ENCODE results near the gene PAFAH1B1.
A peak's percentile ranks its signal among the peaks of the same experiment; 100 is the strongest.
"Not testable (repeated sequence)": the region's sequence is repeated elsewhere in the genome, so short reads cannot be mapped to it uniquely, and the experiment has no call there.

Gene PAFAH1B1

DNA sequence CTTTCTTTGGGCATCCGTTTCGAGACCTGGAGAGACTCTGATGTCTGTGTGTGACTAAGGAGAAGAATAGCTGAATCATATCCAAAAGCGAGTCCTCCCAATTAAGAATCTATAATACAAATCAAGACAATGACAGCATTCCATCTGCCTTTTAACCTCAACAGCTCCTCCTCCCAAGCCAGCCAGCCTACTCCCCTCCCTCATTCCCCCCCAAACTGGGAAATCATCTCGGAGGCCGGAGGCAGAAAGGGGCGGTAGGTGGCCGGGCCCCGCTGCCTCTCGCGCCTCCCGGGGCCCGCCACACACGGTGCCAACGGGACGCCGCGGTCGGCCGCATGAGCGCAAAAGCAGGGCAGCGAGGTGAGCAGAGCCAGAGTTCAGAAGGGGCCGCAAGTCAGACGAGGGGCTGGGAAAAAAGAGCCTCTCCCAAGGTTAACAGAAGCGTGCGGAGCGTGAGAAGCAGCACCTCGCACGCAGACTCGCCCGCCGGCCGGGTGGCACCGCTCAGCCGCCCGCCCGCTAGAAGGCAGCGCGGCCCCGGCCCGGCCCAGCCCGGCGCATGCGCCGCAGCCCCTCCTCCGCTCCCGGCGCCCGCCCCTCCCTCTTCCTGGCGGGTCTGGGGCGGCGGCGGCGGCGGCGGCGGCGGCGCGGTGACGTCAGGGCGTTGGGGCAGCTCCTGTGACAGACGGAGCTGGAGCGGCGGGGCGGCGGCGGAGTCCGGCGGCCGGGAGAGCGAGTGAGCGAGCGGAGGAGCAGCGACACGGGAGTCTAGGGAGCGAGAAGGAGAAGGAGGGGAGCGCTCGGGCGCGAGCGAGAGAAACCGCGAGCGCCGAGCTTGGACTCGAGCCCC lies at the start of gene PAFAH1B1:
TSS of gene PAFAH1B1 (plus strand) at position 684 of the 850 bp plus-strand sequence. CDS start 44,635 bp downstream, outside the sequence.
- peak; percentile 94 for DNase-seq

DNA sequence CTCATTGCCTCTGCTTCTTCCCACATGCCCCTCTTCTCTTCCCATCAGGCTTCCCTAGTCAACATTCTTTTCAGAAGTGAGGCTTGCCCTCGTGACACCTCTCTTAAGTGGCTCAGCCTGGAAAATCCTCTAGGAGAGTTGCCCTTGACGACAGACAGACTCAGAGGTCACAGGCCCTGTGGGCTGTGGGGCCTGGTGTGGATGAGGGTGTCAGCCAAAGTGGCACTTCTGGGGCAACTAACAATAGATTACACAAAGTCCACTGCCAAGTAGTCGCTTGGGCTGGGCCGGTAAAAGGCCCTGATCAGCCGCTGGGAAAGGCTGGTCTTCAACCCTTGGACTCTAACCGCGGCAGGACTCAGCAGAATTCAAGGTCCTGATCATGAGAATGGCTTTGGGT lies 48.1 kb upstream of the PAFAH1B1 start:
- no peak for DNase-seq

DNA sequence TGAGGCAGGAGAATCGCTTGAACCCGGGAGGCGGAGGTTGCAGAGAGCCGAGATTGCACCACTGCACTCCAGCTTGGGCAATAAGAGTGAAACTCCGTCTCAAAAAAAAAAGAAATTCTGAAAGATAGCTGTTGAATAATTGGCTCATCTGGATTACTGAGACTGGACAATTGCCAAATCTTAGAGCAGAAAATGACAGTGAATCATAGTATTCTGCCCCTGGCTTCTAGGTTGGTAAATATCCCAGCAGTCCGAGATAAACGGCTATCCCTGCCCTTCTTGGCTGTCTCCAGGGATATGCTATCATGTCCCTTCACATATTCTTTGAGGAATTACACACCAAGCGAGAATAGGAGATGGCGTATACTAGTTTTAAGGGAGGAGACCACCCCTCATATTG lies 46.3 kb upstream of the PAFAH1B1 start:
- no peak for DNase-seq

DNA sequence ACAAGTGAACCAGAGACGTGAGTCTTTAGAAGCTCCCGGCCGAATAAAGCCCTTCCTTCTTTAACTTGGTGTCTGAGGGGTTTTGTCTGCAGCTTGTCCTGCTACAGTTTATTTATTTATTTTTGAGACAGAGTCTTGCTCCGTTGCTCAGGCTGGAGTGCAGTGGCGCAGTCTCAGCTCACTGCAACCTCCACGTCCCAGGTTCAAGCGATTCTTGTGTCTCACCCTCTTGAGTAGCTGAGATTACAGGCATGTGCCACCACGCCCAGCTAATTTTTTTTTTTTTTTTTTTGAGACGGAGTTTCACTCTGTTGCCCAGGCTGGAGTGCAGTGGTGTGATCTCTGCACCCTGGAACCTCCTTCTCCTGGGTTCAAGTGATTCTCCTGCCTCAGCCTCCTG lies 45.4 kb upstream of the PAFAH1B1 start:
- DNase-seq, result not testable (repeated sequence)

DNA sequence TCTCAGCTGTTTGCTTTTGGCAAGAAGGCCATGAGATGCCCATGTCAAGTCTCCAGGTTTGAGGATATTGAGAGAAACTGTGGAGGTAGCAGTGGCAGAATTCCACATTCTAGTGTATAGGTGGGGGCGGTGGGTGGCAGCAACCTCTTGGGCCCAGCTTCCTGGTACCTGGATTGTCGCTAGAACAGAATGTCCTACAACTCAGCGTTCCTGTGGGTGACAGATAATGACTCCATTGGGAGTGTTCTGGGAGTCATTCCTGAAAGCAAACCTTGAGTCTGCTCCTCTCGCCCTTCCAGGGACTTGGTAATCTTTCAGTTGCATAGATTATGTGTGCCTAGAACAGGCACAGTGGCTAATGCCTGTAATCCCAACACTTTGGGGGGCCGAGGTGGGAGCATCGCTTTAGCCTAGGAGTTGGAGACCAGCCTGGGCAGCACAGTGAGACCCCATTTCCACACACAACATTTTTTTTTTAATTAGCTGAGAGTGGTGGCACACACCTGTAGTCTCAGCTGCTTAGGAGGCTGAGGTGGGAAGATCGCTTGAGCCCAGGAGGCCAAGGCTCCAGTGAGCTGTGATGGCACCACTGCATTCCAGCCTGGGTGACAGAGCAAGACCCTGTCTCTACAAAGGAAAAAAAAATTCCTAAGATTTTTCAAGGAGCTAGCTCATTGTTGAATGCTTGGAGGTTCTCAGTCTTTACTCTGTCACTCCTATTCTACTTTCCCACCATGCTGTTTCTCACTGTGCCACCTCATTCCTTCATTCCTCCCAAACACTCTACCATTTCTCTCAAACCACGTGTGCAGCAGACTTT lies 43.9 kb upstream of the PAFAH1B1 start:
- DNase-seq, result no peak

DNA sequence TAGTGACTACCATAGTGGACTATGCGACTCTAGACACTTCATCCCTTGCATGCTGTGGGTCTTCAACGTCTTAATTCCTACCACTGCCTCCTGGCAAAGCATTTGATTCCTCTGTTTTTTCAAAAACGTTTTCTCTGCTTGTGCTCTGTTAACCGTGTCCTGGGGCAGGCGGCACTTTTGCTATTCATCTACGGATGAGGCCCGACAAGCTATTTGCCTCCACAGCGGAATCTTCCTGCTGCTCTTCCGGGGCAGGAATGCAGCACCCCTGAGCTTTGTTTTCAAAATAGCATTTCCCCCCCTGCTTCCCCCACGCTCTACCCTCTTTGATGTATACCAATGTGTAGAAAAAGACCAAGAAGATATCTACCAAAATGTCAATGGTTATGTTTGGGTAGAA lies 42.0 kb upstream of the PAFAH1B1 start:
- DNase-seq, result no peak

DNA sequence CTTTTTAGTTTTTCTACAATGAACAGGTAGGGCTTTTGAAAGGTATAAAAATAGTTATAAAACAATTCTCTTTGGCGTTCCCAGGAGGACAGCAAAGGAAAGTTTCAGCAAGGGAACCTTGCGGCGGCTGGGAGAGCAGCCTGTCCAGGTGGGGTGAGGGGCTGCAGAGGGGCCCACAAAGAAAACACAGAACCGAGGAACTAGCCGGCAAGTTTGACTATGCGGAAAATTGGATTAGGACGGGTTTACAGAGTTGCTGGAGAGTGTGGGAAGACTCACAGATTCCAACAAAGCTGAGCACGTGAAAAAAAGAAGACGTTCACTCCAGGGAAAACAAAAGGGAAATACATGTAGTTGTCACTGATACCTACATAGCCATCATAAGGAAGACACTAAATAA lies 41.5 kb upstream of the PAFAH1B1 start:
- DNase-seq, result no peak

DNA sequence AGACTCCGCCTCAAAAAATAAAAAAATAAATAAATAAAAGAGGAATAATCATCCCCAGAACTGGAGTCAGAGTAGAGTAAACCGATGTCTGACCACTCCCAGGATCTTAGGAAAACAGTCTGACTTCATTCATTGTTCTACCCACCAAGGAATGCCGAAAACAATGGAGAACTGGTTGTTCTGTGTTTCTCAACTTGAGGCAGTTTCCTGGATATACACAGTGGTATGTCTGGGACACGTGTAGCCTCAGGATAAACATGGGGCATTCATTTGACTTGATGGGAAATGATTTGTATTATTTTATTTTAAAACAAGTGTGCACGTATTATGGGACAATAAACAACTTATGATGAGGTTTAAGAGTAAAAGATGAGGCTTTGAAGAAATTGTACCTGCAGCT lies 32.8 kb upstream of the PAFAH1B1 start:
- DNase-seq, result no peak

DNA sequence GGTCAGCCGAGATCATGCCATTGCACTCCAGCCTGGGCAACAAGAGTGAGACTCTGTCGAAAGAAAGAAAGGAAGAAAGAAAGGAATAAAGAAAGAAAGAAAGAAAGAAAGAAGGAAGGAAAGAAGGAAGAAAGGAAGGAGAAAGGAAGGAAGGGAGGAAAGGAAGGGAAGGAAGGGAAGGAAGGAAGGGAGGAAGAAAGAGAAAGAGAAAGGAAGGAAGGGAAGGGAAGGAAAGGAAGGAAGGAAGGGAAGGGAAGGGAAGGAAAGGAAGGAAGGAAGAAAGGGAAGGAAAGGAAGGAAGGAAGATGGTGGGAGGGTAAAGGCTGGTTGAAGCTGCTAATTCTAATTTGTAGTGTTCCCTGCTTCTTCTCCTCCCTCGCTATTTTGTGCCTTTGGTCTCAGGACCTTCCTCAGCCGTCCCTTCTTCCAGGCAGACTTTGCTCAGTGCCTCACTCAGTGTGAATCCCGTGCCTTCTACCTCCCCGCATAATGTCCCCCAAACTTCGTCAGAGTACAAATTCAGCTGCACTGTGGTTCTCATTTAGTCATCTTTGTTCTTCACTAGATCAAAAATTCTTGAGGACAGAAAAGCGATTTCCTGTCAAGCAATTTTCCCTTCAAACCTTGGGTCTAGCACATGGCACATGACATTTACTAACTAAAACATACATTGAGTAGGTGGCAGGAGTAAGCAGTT lies 31.1 kb upstream of the PAFAH1B1 start:
- DNase-seq, result no peak

DNA sequence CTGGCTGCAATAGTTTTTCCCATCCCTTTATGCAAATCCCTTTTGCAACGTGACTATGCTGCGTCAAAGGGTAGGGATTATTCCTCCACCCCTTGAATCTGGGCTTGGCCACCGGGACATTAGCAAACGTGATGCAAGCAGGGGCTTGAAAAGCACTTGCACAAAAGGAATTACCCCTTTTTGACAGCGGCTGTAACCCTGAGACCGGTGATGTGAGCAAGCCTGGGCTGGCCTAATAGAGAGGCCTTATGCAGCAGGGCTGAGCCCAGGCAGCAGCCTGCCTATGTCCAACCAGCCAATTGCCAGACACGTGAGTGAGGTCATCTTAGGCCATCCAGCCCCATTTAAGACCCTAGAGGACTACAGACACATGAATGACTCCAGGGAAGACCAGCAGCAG lies 30.4 kb upstream of the PAFAH1B1 start:
- no peak for DNase-seq

DNA sequence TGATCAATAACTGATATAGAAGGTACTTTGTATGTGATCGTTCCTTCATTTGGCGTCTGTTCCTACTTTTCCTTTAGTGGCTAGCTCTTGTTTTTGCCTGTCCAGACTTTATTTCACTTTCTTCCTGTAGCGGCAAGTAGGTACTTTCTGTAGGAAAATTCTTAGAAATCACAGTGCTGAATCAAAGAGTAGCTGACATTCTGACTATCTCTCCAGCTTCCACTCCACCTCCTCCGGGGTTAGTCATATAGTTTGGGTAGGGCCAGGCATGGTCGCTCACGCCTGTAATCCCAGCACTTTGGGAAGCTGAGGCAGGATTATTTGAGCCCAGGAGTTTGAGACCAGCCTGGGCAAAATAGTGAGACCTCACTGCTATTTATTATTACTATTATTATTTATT lies 29.9 kb upstream of the PAFAH1B1 start:
- DNase-seq, result no peak

DNA sequence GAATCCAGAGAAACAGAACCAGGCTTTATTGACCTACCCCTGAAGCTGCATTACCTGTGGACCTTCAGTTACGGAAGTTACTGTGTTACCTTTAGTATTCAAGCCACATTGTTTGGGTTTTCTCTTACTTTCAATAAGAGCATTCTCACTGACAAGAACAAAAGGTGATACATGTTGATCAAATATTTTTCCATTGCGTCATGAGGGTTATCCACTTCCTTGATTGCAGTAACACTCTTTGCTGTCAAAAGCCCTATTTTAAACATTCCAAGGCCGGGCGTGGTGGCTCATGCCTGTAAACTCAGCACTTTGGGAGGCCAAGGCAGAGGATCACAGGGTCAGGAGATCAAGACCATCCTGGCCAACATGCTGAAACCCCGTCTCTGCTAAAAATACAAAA lies 28.6 kb upstream of the PAFAH1B1 start:
- DNase-seq, result no peak

DNA sequence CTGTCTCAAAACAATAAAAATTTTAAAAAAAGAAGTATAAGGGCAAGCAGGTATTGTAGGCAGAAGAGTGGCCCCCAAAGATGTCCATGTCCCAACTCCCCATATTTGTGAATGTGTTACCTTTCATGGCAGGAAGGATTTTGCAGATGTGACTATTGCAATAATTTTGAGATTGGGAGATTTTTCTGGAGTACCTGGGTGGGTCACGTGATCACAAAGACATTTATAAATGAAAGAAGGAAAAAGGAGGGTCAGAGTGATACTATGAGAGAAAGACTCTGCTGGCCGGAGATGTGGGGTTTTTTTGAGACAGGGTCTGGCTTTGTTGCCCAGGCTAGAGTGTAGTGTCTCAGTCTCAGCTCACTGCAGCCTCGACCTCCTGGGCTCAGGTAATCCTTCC lies 27.4 kb upstream of the PAFAH1B1 start:
- DNase-seq, result no peak

DNA sequence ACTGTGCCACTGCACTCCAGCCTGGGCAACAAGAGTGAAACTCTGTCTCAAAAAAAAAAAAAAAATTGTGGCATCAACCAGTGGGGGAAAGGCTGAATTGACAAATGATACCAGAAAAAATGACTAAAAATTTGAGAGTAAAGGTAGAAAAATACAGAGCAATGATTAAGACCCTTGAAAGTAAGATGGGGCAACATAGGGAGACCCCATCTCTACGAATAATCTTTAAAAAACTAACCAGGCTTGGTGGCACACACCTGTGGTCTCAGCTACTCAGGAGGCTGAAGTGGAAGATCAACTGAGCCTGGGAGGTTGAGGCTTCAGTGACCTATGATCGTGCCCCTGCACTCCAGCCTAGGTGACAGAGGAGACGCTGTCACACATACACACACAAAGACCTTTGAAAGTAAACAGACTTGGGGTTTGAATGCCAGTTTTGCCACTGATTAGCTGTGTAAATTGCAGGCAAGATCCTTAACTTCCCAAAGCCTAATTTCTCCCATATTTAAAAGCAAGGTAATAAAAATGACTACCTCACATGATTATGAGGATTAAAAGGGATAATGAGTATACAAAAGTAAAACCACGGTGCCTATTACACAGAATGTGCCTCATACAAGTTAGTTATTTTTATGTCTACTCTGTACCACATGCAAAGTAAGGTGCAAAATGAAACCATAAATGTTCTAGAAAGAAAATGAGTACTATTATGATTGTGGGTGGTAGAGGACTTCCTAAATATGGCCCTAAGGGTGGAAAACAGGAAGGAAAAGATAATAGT lies 21.7 kb upstream of the PAFAH1B1 start:
- no peak for DNase-seq

DNA sequence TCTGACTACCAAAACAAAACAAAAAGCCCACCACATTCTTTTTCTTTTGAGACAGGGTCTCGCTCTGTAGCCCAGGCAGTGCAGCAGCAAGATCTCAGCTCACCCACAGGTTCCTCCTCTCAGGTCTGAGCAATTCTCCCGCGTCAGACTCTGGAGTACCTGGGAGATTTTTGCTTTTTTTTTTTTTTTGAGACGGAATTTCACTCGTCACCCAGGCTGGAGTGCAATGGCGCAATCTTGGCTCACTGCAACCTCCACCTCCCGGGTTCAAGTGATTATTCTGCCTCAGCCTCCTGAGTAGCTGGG lies 21.2 kb upstream of the PAFAH1B1 start:
- DNase-seq, result not testable (repeated sequence)

DNA sequence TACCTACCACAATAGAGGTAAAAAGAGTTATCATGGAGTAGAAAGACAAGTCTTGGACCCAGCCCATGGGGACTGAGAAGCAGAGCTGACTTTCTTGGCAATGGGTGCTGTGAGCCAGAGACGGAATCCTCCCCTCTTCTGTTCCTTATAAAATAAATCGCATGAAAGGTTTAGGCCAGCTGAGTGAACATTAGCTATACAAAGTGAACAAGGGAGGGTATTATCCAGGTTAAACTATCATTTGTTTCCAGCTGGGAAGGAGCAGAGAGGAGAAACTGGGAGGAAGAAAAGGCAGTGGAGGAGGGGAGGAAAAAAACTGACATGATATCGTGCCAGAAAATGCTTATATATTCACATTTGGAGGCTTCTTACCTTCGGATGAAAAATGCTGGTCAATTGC lies 13.3 kb upstream of the PAFAH1B1 start:
- DNase-seq, result no peak

DNA sequence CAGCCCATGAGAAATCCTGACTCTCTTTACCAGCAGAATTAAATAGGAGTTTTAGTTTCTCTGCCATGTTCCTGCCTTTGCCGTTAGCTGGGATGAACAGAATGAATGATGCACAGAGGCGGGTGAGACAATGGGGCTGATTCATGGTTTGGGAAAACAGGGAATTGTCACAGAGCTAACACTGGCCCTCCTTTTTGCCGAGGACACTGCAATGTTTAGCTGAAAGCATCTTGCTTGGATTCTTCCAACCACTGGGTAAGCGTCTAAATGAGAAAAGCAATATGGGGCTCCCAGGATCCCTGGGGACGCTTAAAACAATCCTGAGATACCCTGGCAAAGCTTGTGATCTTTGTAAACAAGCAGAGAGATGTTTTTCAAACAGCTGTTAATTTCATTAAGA lies 12.8 kb upstream of the PAFAH1B1 start:
- DNase-seq, result no peak

DNA sequence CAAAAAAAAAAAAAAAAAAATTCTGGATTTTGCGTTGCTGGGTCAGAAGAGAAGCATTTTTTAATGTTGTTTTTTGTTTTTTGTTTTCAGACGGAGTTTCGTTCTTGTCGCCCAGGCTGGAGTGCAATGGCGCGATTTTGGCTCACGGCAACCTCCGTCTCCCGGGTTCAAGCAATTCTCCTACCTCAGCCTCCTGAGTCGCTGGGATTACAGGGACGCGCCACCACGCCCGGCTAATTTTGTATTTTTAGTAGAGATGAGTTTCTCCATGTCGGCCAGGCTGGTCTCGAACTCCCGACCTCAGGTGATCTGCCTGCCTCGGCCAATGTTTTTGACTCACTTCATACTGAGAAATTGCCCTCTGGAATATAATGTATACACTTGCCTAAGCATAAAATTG lies 11.0 kb upstream of the PAFAH1B1 start:
- no peak for DNase-seq

DNA sequence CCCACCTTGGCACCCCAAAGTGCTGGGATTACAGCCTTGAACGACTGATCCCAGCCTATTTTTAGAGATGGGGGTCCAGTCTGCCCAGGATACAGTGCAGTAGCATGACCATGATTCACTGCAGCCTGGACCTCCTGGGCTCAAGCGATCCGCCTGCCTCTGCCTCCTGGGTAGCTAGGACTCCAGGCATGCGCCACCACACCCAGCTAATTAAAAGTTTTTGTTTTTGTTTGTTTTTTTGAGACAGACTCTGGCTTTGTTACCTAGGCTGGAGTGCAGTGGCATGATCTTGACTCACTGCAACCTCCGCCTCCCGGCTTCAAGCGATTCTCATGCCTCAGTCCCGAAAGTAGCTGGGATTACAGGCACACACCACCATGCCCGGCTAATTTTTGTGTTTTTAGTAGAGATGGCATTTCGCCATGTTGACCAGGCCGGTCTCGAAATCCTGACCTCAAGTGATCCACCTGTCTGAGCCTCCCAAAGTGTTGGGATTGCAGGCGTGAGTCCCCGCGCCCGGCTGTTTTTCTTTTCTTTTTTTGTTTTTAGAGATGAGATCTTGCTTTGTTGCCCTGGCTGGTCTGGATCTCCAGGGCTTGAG lies 2.3 kb upstream of the PAFAH1B1 start:
- no peak for DNase-seq

DNA sequence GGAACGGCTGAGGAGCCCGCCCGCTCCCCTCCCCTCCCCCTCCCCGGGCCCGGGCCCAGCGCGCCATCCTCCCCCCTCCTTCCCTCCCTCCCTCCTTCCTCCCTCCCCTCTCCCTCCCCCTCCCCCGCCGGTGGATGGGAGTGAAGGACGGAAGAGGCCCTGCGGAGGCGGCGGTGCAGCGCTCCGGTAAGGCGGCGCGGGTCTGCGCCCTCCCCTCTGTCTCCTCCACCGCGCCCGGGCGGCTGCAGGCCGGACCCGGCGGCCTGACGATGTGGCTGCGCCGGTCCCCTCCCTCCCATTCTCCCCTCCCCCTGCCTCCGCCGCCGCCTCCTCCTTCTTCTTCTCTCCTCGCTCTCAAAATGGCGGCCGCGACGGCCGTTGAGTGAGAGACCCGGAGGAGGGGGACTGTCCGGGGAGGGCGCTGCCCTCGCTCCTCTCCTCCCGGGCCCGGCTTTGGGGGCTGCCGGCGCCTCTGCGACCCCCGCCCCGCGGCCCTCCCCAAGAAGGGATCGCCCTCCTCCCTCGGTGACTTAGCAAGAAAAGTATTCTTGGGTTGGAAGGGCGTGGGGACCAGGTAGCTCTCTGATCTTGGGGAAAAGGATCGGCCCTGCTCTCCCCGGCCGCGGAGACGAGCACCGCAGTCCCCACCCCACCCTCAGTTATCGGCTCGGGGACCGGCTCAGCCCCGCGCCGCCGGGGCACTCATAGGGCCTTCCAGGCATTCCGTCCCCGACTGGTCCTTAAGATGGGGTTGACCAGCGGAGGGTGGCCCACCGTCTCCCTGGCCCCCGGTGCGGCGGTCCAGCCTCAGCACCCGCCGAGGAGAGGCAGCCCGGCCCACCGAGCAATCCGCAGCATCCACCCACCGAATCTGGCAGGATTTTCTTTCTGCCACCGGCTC lies 617 bp downstream of the PAFAH1B1 start:
- peak; percentile 84 for DNase-seq

Measured in activated CD4-positive, alpha-beta T cell treated with anti-CD3 and anti-CD28 coated beads, Interleukin-10, Interleukin-2, amounts not matched to agents 100 ng/mL and 50 ng/mL, durations not matched to agents 16 hours and 8 hours (primary cell).